Measurements from ENCODE around the gene RELT.

DNA sequence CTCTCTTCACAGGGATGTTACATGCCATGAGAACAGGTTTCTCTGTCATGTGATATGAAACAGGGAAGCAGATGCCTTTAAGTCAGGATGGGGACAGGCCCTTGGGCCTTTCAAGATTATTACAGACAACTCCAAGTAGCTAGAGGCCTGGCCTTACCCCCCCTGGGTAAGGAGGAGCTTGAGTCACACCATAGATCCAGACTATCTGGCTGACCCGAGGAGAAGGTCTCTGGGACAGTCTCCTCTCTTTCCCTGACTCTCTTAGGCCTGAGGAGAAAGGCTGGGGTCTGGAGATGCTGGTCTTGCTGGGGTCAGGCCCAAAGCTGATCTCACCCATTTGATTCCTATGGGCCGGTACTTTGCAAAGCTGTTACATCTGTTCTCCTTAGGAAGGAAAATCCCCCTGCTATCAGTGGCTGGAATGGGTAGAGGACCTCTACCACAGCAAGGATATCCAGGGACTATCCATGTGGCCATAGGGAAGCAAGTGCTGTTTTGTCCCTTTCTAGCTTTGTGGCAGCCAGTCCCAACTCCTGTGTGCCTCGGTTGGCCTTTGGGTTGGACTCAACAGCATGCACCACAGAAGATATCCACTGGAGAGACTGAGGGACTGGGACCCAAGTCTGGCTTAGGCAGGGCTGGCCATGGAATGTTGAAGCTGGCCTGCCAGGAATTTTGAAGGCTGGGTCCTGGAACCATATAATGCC is 25.2 kb downstream of the RELT start:
- TF ChIP-seq POLR2AphosphoS5 (IDR thresholded peaks at IDR 0.05; ENCODE audit: borderline replicate concordance, low read depth, low read length) = no peak
- no peak for TF ChIP-seq FOXP2 (optimal IDR thresholded peaks at IDR 0.05; ENCODE audit: control extremely low read depth, extremely low read length, insufficient read depth)
- TF ChIP-seq EZH2 (IDR thresholded peaks at IDR 0.05) = no peak

All from SK-N-MC (cell line).